Esophagus muscularis mucosa (tissue), 4 donors: ENCODE data around the gene DMD.

Experiments used
- CTCF ChIP-seq, 3 experiments: fragments of 200-600 bp in 2 of 3; fragments of 450-650 bp in 1 of 3; sonication (generic) in 2 of 3; IDR thresholded peaks; one replicate each; pipeline ENCODE4 v1.5.1; 2017 to 2019; ENCODE audit warnings: antibody characterized with exemption in 3 of 3, mild to moderate bottlenecking in 2 of 3, moderate library complexity in 1 of 3
- EP300 ChIP-seq: sonication (generic); formaldehyde crosslinking; IDR thresholded peaks from one replicate; pipeline ENCODE4 v1.6.1; 2017; ENCODE audit warnings: antibody characterized with exemption
- POLR2A ChIP-seq: fragments of 450-650 bp; IDR thresholded peaks from one replicate; pipeline ENCODE4 v1.6.1; 2017; ENCODE audit warnings: antibody characterized with exemption, moderate library complexity, mild to moderate bottlenecking, low read depth
- POLR2AphosphoS5 ChIP-seq, 2 donors: sonication (generic); formaldehyde crosslinking; IDR thresholded peaks; one replicate each; pipeline ENCODE4 v1.6.1; 2017; ENCODE audit warnings: antibody characterized with exemption in 2 of 2

- TF ChIP-seq POLR2AphosphoS5 (IDR thresholded peaks at IDR 0.05): no peak
- TF ChIP-seq CTCF (IDR thresholded peaks at IDR 0.05): no peak
- TF ChIP-seq POLR2A: no peak
- no peak for TF ChIP-seq EP300
These were observed 422.4 kb downstream of the DMD start for GRCh38 chrX:32788936-32789335.
